OCI-LY7 (cell line): Measurements from ENCODE around the gene SLC35F4.

Experiments
- EZH2phosphoT487 ChIP-seq: fragments of 200-600 bp; sonication (generic); IDR thresholded peaks from 2 replicates; pipeline ENCODE4 v1.6.1; 2018; ENCODE audit warnings: low read depth, borderline replicate concordance, mild to moderate bottlenecking, mixed run types, antibody characterized with exemption, low read length, moderate library complexity, mixed read lengths
- TF ChIP-seq, protein P1 (sequence below): fragments of 200-600 bp; sonication (generic); conservative IDR thresholded peaks from 2 replicates; pipeline ENCODE4 v1.5.1; 2014; ENCODE audit warnings: mild to moderate bottlenecking, antibody characterized with exemption, low read length, moderate library complexity, mixed read lengths

DNA sequence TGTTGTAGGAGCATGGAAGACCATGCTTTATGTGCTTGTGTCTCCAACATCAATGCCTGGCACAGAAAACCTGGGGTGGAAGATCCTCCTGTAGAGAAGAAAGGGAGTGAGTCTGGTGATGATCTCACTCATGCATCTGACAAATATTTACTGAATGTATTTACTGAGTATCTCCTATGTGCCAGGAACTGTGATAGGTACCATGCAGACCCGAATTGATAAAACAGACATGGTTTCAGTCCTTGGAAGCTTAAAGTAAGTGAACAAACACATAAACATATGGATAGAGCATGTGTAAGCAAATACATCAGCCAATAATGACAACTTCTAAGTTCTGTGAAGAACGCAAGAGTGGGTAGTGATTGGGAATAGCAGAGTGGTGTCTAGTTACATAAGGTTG lies 255.3 kb downstream of the SLC35F4 start:
- TF ChIP-seq, protein P1, sequence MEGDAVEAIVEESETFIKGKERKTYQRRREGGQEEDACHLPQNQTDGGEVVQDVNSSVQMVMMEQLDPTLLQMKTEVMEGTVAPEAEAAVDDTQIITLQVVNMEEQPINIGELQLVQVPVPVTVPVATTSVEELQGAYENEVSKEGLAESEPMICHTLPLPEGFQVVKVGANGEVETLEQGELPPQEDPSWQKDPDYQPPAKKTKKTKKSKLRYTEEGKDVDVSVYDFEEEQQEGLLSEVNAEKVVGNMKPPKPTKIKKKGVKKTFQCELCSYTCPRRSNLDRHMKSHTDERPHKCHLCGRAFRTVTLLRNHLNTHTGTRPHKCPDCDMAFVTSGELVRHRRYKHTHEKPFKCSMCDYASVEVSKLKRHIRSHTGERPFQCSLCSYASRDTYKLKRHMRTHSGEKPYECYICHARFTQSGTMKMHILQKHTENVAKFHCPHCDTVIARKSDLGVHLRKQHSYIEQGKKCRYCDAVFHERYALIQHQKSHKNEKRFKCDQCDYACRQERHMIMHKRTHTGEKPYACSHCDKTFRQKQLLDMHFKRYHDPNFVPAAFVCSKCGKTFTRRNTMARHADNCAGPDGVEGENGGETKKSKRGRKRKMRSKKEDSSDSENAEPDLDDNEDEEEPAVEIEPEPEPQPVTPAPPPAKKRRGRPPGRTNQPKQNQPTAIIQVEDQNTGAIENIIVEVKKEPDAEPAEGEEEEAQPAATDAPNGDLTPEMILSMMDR = no peak
- TF ChIP-seq EZH2phosphoT487 = no peak
